HepG2 (cell line): ENCODE measurements around the gene CHMP6. TPM values are rescaled to one million over a fixed set of nuclear protein-coding genes. Genes with fewer than 3 reads are reported as not detected.
A peak's percentile ranks its signal among the peaks of the same experiment; 100 is the strongest.

Experiments
- ATAC-seq: fragments of 200-7000 bp; cut with Tn5 transposase; 3 replicates; pipeline ENCODE4 v1.9.1; 2020; ENCODE audit warnings: mild to moderate bottlenecking, moderate library complexity
- Bru-seq: library from RNA; stranded (reverse); fragments of 400-500 nt; gene quantifications from one replicate; lab custom pipeline; 2021; lab: Mats Ljungman, UMichigan
- BruChase-seq, 2 experiments: library from RNA; stranded (reverse); fragments of 400-500 nt; gene quantifications; one replicate each; lab custom pipeline; 2021; lab: Mats Ljungman, UMichigan
- BruUV-seq: library from RNA; stranded (reverse); fragments of 400-500 nt; replicated peaks from 2 replicates; lab custom pipeline; 2021; lab: Mats Ljungman, UMichigan
- CTCF ChIA-PET: fragments of 300-600 bp; formaldehyde crosslinking; extraction: SDS; loops from one replicate; lab custom pipeline; 2021; ENCODE audit warnings: low total read pairs, inconsistent platforms, low intra/inter-chr PET ratio; lab: Yijun Ruan, JAX
- POLR2A ChIA-PET: fragments of 350-600 bp; sonication (Branson Sonifier 250); formaldehyde crosslinking; loops from one replicate; lab custom pipeline; 2020; ENCODE audit warnings: antibody characterized with exemption, inconsistent platforms; lab: Yijun Ruan, JAX
- DNase-seq: peaks from one replicate; pipeline ENCODE4 v3.0.0-alpha.2; 2015; ENCODE audit warnings: low spot score
- FAIRE-seq: peaks from 3 replicates; lab custom pipeline; 2011; peaks lifted over from hg19 to GRCh38; lab: Jason Lieb, UNC
- H2AFZ ChIP-seq: one replicate; pipeline ENCODE4 v1.6.1; 2011; ENCODE audit warnings: low read length, inconsistent platforms
- H3K27ac ChIP-seq: fragments of 300-600 bp; 3 replicates; pipeline ENCODE4 v1.8.0; 2011; ENCODE audit warnings: mixed run types, mild to moderate bottlenecking, mixed read lengths, low read length, inconsistent platforms; ENCODE audit not compliant: insufficient read depth; ENCODE audit errors: extremely low read length
- H3K27me3 ChIP-seq, 2 experiments: fragments of 200-600 bp in 1 of 2; 2 replicates in 1 of 2; 3 replicates in 1 of 2; pipeline versions ENCODE4 v1.6.0 to v1.8.0; 2011; ENCODE audit warnings: low read length in 2 of 2, mild to moderate bottlenecking in 2 of 2, moderate library complexity in 2 of 2, inconsistent platforms in 1 of 2; ENCODE audit not compliant: insufficient read depth in 2 of 2, control insufficient read depth in 1 of 2
- H3K36me3 ChIP-seq, 2 experiments: fragments of 200-600 bp in 1 of 2; replicated peaks in 1 of 2; 2 replicates in 1 of 2; 3 replicates in 1 of 2; pipeline versions ENCODE4 v1.5.1 to v1.8.0; 2011; ENCODE audit warnings: low read length in 2 of 2, inconsistent platforms in 1 of 2; ENCODE audit not compliant: insufficient read depth in 2 of 2, control insufficient read depth in 1 of 2
- H3K4me1 ChIP-seq: 2 replicates; pipeline ENCODE4 v1.5.1; 2012; ENCODE audit warnings: low read length, inconsistent platforms; ENCODE audit not compliant: insufficient read depth
- H3K4me2 ChIP-seq: 2 replicates; pipeline ENCODE4 v1.6.0; 2011; ENCODE audit warnings: low read depth, low read length, inconsistent platforms
- H3K4me3 ChIP-seq, 3 experiments: fragments of 200-600 bp in 1 of 3; sonication (generic), shearing (Covaris generic) in 1 of 3; replicated peaks in 1 of 3; 2 replicates each; pipeline ENCODE4 v1.5.1; 2011 to 2016; ENCODE audit warnings: low read length in 3 of 3, inconsistent platforms in 2 of 3, low read depth in 2 of 3, mild to moderate bottlenecking in 2 of 3, control low read depth in 1 of 3, mixed read lengths in 1 of 3; ENCODE audit not compliant: insufficient read depth in 1 of 3
- H3K79me2 ChIP-seq: one replicate; pipeline ENCODE4 v1.6.1; 2011; ENCODE audit warnings: low read length, inconsistent platforms; ENCODE audit not compliant: insufficient read depth
- H3K9ac ChIP-seq: 2 replicates; pipeline ENCODE4 v1.6.0; 2011; ENCODE audit warnings: mild to moderate bottlenecking, low read depth, low read length, inconsistent platforms; ENCODE audit not compliant: insufficient read depth
- H3K9me3 ChIP-seq: 2 replicates; pipeline ENCODE4 v1.5.1; 2012; ENCODE audit warnings: mild to moderate bottlenecking, low read length
- H4K20me1 ChIP-seq: 2 replicates; pipeline ENCODE4 v1.6.0; 2011; ENCODE audit warnings: inconsistent platforms, mild to moderate bottlenecking, low read length, moderate library complexity; ENCODE audit not compliant: insufficient read depth
- GLI4 ChIP-seq: sonication (generic); formaldehyde crosslinking; IDR thresholded peaks from 2 replicates; pipeline ENCODE4 v1.5.1; 2020; ENCODE audit warnings: missing genetic modification reagents, mild to moderate bottlenecking, moderate library complexity, borderline replicate concordance
- MEIS2 ChIP-seq: sonication (generic); formaldehyde crosslinking; IDR thresholded peaks from 2 replicates; pipeline ENCODE4 v1.9.0; 2021; ENCODE audit warnings: mild to moderate bottlenecking, missing genetic modification reagents
- SALL2 ChIP-seq: sonication (generic); formaldehyde crosslinking; IDR thresholded peaks from 2 replicates; pipeline ENCODE4 v1.8.1; 2023; ENCODE audit warnings: mild to moderate bottlenecking, missing genetic modification reagents, inconsistent platforms
- SP4 ChIP-seq: sonication (generic); formaldehyde crosslinking; IDR thresholded peaks from 2 replicates; pipeline ENCODE4 v1.8.1; 2023; ENCODE audit warnings: mild to moderate bottlenecking, missing genetic modification reagents
- ZNF235 ChIP-seq: sonication (generic); formaldehyde crosslinking; IDR thresholded peaks from 2 replicates; pipeline ENCODE4 v1.8.1; 2023; ENCODE audit warnings: mild to moderate bottlenecking, missing genetic modification reagents, borderline replicate concordance
- ZNF337 ChIP-seq: sonication (generic); formaldehyde crosslinking; IDR thresholded peaks from 2 replicates; pipeline ENCODE4 v1.5.1; 2020; ENCODE audit warnings: missing genetic modification reagents, low read depth, mild to moderate bottlenecking, borderline replicate concordance
- ZNF549 ChIP-seq: sonication (generic); formaldehyde crosslinking; IDR thresholded peaks from 2 replicates; pipeline ENCODE4 v1.5.0; 2020; ENCODE audit warnings: missing genetic modification reagents
- ZNF713 ChIP-seq: sonication (generic); formaldehyde crosslinking; IDR thresholded peaks from 2 replicates; pipeline ENCODE4 v1.4.0; 2020; ENCODE audit warnings: mild to moderate bottlenecking, missing genetic modification reagents
- ZNF788 ChIP-seq: sonication (generic); formaldehyde crosslinking; IDR thresholded peaks from 2 replicates; pipeline ENCODE4 v1.5.0; 2020; ENCODE audit warnings: mild to moderate bottlenecking, missing genetic modification reagents, borderline replicate concordance
- ZSCAN9 ChIP-seq: IDR thresholded peaks from 2 replicates; pipeline ENCODE4 v1.6.1; 2016; ENCODE audit warnings: borderline replicate concordance
- WGBS: methylation state at CpG from one replicate; pipeline ENCODE4 v1.1.6; 2017; ENCODE audit warnings: low lambda C conversion rate; 5-methylcytosine and 5-hydroxymethylcytosine counted together
- in situ Hi-C: cut with HindIII; loops from 2 replicates; pipeline ENCODE4 v1.10.0; 2017; ENCODE audit warnings: low pct_unique_long_range_greater_than_20kb; ENCODE audit not compliant: extremely low pct_ligation_motif_present
- intact Hi-C: fragments of 100-400 bp; cut with micrococcal nuclease; formaldehyde crosslinking; loops from one replicate; pipeline ENCODE4 v1.10.0; 2022; ENCODE audit not compliant: unreplicated experiment
- long read RNA-seq, 2 experiments: library from RNA in 1 of 2; library from polyadenylated mRNA in 1 of 2; stranded (forward) in 1 of 2; unstranded in 1 of 2; transcript quantifications; one replicate each; pipeline ENCODE4 v2.0.0, GENCODE V29; 2019 to 2022
- polyA minus RNA-seq, 3 experiments: library from RNA; depleted of rRNA, polyadenylated mRNA; stranded (reverse); fragments of >200 nt; gene quantifications; 2 replicates each; pipeline ENCODE4 v1.2.3, GENCODE V29; 2011; ENCODE audit warnings: low replicate concordance in 1 of 3
- polyA plus RNA-seq, 8 experiments: library from polyadenylated mRNA; depleted of rRNA in 3 of 8; stranded (reverse) in 7 of 8; unstranded in 1 of 8; fragments of >200 nt; fragmentation: Illumina TruSeq in 4 of 8; extraction: Trizol in 4 of 8; gene quantifications; 2 replicates each; pipeline versions ENCODE4 v1.2.1 to v1.2.3, GENCODE V29; 2011 to 2016; ENCODE audit warnings: low read depth in 4 of 8, missing spikeins in 1 of 8, mixed read lengths in 1 of 8; ENCODE audit not compliant: insufficient read depth in 1 of 8
- total RNA-seq, 5 experiments: library from RNA; depleted of rRNA; stranded (reverse); fragments of >200 nt; fragmentation: Illumina TruSeq; extraction: Trizol; gene quantifications; 2 replicates each; pipeline ENCODE4 v1.2.3, GENCODE V29; 2016; ENCODE audit warnings: low read depth in 1 of 5
- TF ChIP-seq, protein P1 (sequence below): sonication (generic); formaldehyde crosslinking; IDR thresholded peaks from 2 replicates; pipeline ENCODE4 v1.4.0; 2020; ENCODE audit warnings: missing genetic modification reagents
- TF ChIP-seq, protein P2 (sequence below): sonication (generic); formaldehyde crosslinking; IDR thresholded peaks from 2 replicates; pipeline ENCODE4 v1.4.0; 2020; ENCODE audit warnings: mild to moderate bottlenecking, missing genetic modification reagents
- TF ChIP-seq, protein P3 (sequence below): sonication (generic); formaldehyde crosslinking; IDR thresholded peaks from 2 replicates; pipeline ENCODE4 v1.5.1; 2020; ENCODE audit warnings: missing genetic modification reagents, mild to moderate bottlenecking, borderline replicate concordance

The CHMP6 gene
- total RNA-seq (2016; rRNA removed; fragmentation: Illumina TruSeq; extraction: Trizol): 24.2 and 24.6 TPM in 2 replicates
- 5.9 and 6.6 TPM in 2 replicates for total RNA-seq (2016; cell fraction: cytosol; rRNA removed; fragmentation: Illumina TruSeq; extraction: Trizol; ENCODE audit: low read depth)
- total RNA-seq (2016; cell fraction: insoluble cytoplasmic fraction; rRNA removed; fragmentation: Illumina TruSeq; extraction: Trizol): 24.5 and 25.5 TPM in 2 replicates
- total RNA-seq (2016; cell fraction: membrane; rRNA removed; fragmentation: Illumina TruSeq; extraction: Trizol): 14.7 and 15.5 TPM in 2 replicates
- total RNA-seq (2016; cell fraction: nucleus; rRNA removed; fragmentation: Illumina TruSeq; extraction: Trizol): 12.8 and 13.9 TPM in 2 replicates
- polyA plus RNA-seq (2011; rRNA removed): 11.1 and 17.7 TPM in 2 replicates
- polyA plus RNA-seq (2011; cell fraction: cytosol; rRNA removed): 14.2 and 21.6 TPM in 2 replicates
- polyA plus RNA-seq (2011; cell fraction: nucleus; rRNA removed): 31.7 and 32.3 TPM in 2 replicates
- 10.1 and 14.6 TPM in 2 replicates for polyA plus RNA-seq (2012)
- 8.4 and 9.7 TPM in 2 replicates for polyA plus RNA-seq (2016; cell fraction: cytosol; fragmentation: Illumina TruSeq; extraction: Trizol; ENCODE audit: low read depth)
- polyA plus RNA-seq (2016; cell fraction: insoluble cytoplasmic fraction; fragmentation: Illumina TruSeq; extraction: Trizol; ENCODE audit: low read depth): 42.4 and 45.1 TPM in 2 replicates
- 14.8 and 17.6 TPM in 2 replicates for polyA plus RNA-seq (2016; cell fraction: membrane; fragmentation: Illumina TruSeq; extraction: Trizol; ENCODE audit: low read depth)
- polyA plus RNA-seq (2016; cell fraction: nucleus; fragmentation: Illumina TruSeq; extraction: Trizol; ENCODE audit: insufficient read depth, low read depth): 34.7 and 37.8 TPM in 2 replicates
- 6.7 and 18.8 TPM in 2 replicates for polyA minus RNA-seq (2011; rRNA and poly(A)+ RNA removed; ENCODE audit: low replicate concordance)
- polyA minus RNA-seq (2011; cell fraction: cytosol; rRNA and poly(A)+ RNA removed): 8.2 and 11.1 TPM in 2 replicates
- polyA minus RNA-seq (2011; cell fraction: nucleus; rRNA and poly(A)+ RNA removed): 20.0 and 22.4 TPM in 2 replicates
- percentile 58 among the genes with signal in this experiment for Bru-seq, nascent RNA
- BruChase-seq, experiment 1, labeled RNA remaining after a 6-hour chase: percentile 59 among the genes with signal in this experiment
- percentile 52 among the genes with signal in this experiment for BruChase-seq, experiment 2, labeled RNA remaining after a 2-hour chase
- long read RNA-seq, experiment 1, transcript CHMP6-201 (8 exons, 1,664 nt): major isoform, 96 of 101 reads
- long read RNA-seq, experiment 1, partial matches to known transcripts: 2 of 101 reads
- long read RNA-seq, experiment 1, other reads (novel, unspliced or antisense): 3 of 101 reads
- long read RNA-seq, experiment 2, transcript CHMP6-201 (8 exons, 1,664 nt): major isoform, 42 of 73 reads
- long read RNA-seq, experiment 2, partial matches to known transcripts: 24 of 73 reads
- long read RNA-seq, experiment 2, other reads (novel, unspliced or antisense): 6 of 73 reads

DNA sequence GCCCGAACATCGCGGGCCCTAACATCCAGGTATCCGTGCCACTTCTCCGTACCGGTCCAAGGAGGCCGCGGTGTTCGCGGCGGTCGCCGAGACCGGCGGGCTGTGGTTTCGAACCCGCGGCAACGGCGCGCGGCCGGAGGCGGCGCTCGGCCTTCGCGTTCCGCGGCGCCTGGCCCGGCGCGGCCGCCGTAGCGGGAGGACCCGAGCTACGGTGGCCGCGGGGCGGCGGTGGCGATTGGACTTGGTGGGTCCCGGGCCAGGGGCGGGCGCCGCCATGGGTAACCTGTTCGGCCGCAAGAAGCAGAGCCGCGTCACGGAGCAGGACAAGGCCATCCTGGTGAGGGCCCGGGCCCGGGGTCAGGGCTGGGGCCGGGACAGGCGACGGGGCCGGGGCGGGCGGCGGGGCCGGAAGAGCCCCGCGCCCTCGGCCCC, at the start of gene CHMP6:
CHMP6 (plus strand) TSS at position 197 of the 432 bp plus-strand sequence; CDS start at position 275, 78 bp downstream.
- POLR2A ChIA-PET: interaction anchor here (0.9 to 1.9 kb wide), 6 partner anchors 9 to 537 kb away, joined by 3 to 10 read pairs (median 5); no protein-coding TSS in a partner anchor
- ATAC-seq (peak; percentile 13), FAIRE-seq (no peak), DNase-seq (peak; percentile 60)
- intact Hi-C loops (loop anchor here (5.0 kb wide), 1 partner anchor 51 kb away; no protein-coding TSS in a partner anchor), in situ Hi-C loops (no loop called here)
- CTCF ChIA-PET: interaction anchor here (1.9 kb wide), 1 partner anchor 110 kb away, joined by 15 read pairs; no protein-coding TSS in a partner anchor
- BruUV-seq: no TSS peak
- under 1% methylated on average over 30 of the region's 66 CpGs for WGBS
- peaks cover 3 to 30% of the 10 kb centered on the region in 2 experiments; a peak in 4 of 5 replicates for H3K27me3 ChIP-seq
- H3K79me2 ChIP-seq: no peaks in the 10 kb centered on the region
- H3K9ac ChIP-seq: peak within 1 kb of the TSS; percentile 87
- no peaks in the 10 kb centered on the region for H3K9me3 ChIP-seq
- peaks cover 63% of the 10 kb centered on the region for H3K4me1 ChIP-seq
- H3K36me3 ChIP-seq: peaks cover 11 to 18% of the 10 kb centered on the region in 2 experiments
- H4K20me1 ChIP-seq: no peaks in the 10 kb centered on the region
- H3K4me2 ChIP-seq: peak within 1 kb of the TSS; percentile 94
- peak within 1 kb of the TSS; percentile 49 for H3K27ac ChIP-seq
- peak within 1 kb of the TSS; percentile 87 to 95 (median 95) for H3K4me3 ChIP-seq
- peak within 1 kb of the TSS; percentile 92 for H2AFZ ChIP-seq
- TF ChIP-seq ZNF713 (CRISPR knock-in tag) (peak; percentile 38; the same call in 1 of the 2 replicates), ZNF549 (CRISPR knock-in tag) (no peak), SALL2 (CRISPR knock-in tag) (no peak; the same call in none of the 2 replicates), ZNF788 (CRISPR knock-in tag) (0 out of 2 replicates have a peak, but pooled peaks have one; percentile 72), SP4 (CRISPR knock-in tag) (peak; percentile 60; the same call in 1 of the 2 replicates), GLI4 (CRISPR knock-in tag) (no peak), ZNF235 (0 out of 2 replicates have a peak, but pooled peaks have one; percentile 70), ZSCAN9 (CRISPR knock-in tag) (no peak; the same call in 1 of the 2 replicates), MEIS2 (CRISPR knock-in tag) (peak; percentile 77), ZNF337 (no peak)
- TF ChIP-seq, protein P1, sequence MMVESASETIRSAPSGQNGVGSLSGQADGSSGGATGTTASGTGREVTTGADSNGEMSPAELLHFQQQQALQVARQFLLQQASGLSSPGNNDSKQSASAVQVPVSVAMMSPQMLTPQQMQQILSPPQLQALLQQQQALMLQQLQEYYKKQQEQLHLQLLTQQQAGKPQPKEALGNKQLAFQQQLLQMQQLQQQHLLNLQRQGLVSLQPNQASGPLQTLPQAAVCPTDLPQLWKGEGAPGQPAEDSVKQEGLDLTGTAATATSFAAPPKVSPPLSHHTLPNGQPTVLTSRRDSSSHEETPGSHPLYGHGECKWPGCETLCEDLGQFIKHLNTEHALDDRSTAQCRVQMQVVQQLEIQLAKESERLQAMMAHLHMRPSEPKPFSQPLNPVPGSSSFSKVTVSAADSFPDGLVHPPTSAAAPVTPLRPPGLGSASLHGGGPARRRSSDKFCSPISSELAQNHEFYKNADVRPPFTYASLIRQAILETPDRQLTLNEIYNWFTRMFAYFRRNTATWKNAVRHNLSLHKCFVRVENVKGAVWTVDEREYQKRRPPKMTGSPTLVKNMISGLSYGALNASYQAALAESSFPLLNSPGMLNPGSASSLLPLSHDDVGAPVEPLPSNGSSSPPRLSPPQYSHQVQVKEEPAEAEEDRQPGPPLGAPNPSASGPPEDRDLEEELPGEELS (CRISPR knock-in tag): 0 out of 2 replicates have a peak, but pooled peaks have one; percentile 4
- TF ChIP-seq, protein P2, sequence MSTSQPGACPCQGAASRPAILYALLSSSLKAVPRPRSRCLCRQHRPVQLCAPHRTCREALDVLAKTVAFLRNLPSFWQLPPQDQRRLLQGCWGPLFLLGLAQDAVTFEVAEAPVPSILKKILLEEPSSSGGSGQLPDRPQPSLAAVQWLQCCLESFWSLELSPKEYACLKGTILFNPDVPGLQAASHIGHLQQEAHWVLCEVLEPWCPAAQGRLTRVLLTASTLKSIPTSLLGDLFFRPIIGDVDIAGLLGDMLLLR (CRISPR knock-in tag): peak; percentile 41; the same call in 1 of the 2 replicates
- TF ChIP-seq, protein P3, sequence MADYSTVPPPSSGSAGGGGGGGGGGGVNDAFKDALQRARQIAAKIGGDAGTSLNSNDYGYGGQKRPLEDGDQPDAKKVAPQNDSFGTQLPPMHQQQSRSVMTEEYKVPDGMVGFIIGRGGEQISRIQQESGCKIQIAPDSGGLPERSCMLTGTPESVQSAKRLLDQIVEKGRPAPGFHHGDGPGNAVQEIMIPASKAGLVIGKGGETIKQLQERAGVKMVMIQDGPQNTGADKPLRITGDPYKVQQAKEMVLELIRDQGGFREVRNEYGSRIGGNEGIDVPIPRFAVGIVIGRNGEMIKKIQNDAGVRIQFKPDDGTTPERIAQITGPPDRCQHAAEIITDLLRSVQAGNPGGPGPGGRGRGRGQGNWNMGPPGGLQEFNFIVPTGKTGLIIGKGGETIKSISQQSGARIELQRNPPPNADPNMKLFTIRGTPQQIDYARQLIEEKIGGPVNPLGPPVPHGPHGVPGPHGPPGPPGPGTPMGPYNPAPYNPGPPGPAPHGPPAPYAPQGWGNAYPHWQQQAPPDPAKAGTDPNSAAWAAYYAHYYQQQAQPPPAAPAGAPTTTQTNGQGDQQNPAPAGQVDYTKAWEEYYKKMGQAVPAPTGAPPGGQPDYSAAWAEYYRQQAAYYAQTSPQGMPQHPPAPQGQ (CRISPR knock-in tag): 0 out of 2 replicates have a peak, but pooled peaks have one; percentile 36
